Sigmoid colon (tissue), 7 donors: ENCODE measurements around the gene KIF6. TPM values are rescaled to one million over a fixed set of nuclear protein-coding genes. Genes with fewer than 3 reads are reported as not detected.
A peak's percentile ranks its signal among the peaks of the same experiment; 100 is the strongest.

Experiments
- DNase-seq: peaks from one replicate; pipeline ENCODE4 v3.0.0-alpha.2; 2019
- H3K27ac ChIP-seq, 4 donors: fragments of 200-600 bp; sonication (generic); one replicate each; pipeline ENCODE4 v1.5.1; 2016 to 2019; ENCODE audit warnings: mild to moderate bottlenecking in 1 of 4
- H3K27me3 ChIP-seq, 3 donors: fragments of 200-600 bp; sonication (generic); one replicate each; pipeline ENCODE4 v1.5.1; 2019; ENCODE audit warnings: mild to moderate bottlenecking in 1 of 3
- H3K36me3 ChIP-seq, 4 donors: fragments of 200-600 bp; sonication (generic); one replicate each; pipeline ENCODE4 v1.5.1; 2016 to 2019
- H3K4me1 ChIP-seq, 4 donors: fragments of 200-600 bp; sonication (generic); one replicate each; pipeline ENCODE4 v1.5.1; 2017 to 2019
- H3K4me3 ChIP-seq, 4 donors: fragments of 200-600 bp; sonication (generic); one replicate each; pipeline ENCODE4 v1.5.1; 2017 to 2019; ENCODE audit warnings: mild to moderate bottlenecking in 2 of 4, moderate library complexity in 1 of 4
- H3K9me3 ChIP-seq, 4 donors: fragments of 200-600 bp in 3 of 4; sonication (generic) in 3 of 4; one replicate each; pipeline versions ENCODE4 v1.5.1 to v1.6.1; 2013 to 2019
- CTCF ChIP-seq, 4 experiments: fragments of 450-650 bp in 3 of 4; fragments of 200-600 bp in 1 of 4; IDR thresholded peaks; one replicate each; pipeline ENCODE4 v1.5.1; 2016 to 2019; ENCODE audit warnings: antibody characterized with exemption in 4 of 4, mild to moderate bottlenecking in 3 of 4, moderate library complexity in 2 of 4
- EP300 ChIP-seq, 4 donors: sonication (generic); formaldehyde crosslinking; IDR thresholded peaks; one replicate each; pipeline ENCODE4 v1.6.1; 2017; ENCODE audit warnings: antibody characterized with exemption in 4 of 4
- POLR2A ChIP-seq, 2 donors: fragments of 450-650 bp; IDR thresholded peaks; one replicate each; pipeline ENCODE4 v1.6.1; 2016; ENCODE audit warnings: antibody characterized with exemption in 2 of 2, mild to moderate bottlenecking in 2 of 2, moderate library complexity in 2 of 2
- POLR2AphosphoS5 ChIP-seq, 4 donors: sonication (generic); formaldehyde crosslinking; IDR thresholded peaks; one replicate each; pipeline ENCODE4 v1.6.1; 2017; ENCODE audit warnings: antibody characterized with exemption in 4 of 4
- WGBS, 2 donors: extraction: QIAGEN DNeasy Blood & Tissue Kit; methylation state at CpG; one replicate each; pipeline ENCODE4 v1.1.7; 2013; 5-methylcytosine and 5-hydroxymethylcytosine counted together
- intact Hi-C: fragments of 100-400 bp; cut with DNase I; formaldehyde crosslinking; loops from one replicate; pipeline ENCODE4 v1.15.1; 2023
- polyA plus RNA-seq, 3 donors: library from polyadenylated mRNA; stranded (reverse); fragments of 200-250 nt; gene quantifications; one replicate each; pipeline ENCODE4 v1.2.3, GENCODE V29; 2013
- total RNA-seq, 4 donors: library from RNA; depleted of rRNA; stranded (reverse); fragments of >200 nt; gene quantifications; one replicate each; pipeline ENCODE4 v1.1.0, GENCODE V29; 2016
- donor health status: healthy with polysubstance abuse.
- donor health status: Bipolar disorder and iron deficiency.
- donor health status: healthy.

Gene KIF6
- total and polyA plus RNA-seq, 7 donors: under 0.01 to 0.99 (median 0.36) TPM; not detected in 2

GRCh38 chr6:39426073-39426456, 299.1 kb downstream of the KIF6 start:
- Histone ChIP-seq H3K4me1 (peaks cover 0 to 36% (median 27%) of the 10 kb centered on the region in 4 donors), H3K4me3 (no peak overlapping the region), H3K36me3 (no peaks in the 10 kb centered on the region), H3K9me3 (no peaks in the 10 kb centered on the region), H3K27ac (peak overlapping the region in 3 of 4 donors; percentile 21 to 58 (median 47)), H3K27me3 (no peaks in the 10 kb centered on the region)
- WGBS, 2 donors: 48 to 78% methylated on average over 2 of the region's 2 CpGs
- no peak for TF ChIP-seq CTCF (IDR thresholded peaks at IDR 0.05)
- no peak for TF ChIP-seq EP300 (IDR thresholded peaks at IDR 0.05)
- no peak for TF ChIP-seq POLR2A (IDR thresholded peaks at IDR 0.05)
- TF ChIP-seq POLR2AphosphoS5 (IDR thresholded peaks at IDR 0.05): peak in 2 of 4 donors; percentile 35 to 58
- DNase-seq: no peak
- intact Hi-C loops: no loop called here

GRCh38 chr6:39425346-39426072, 299.7 kb downstream of the KIF6 start:
- Histone ChIP-seq H3K9me3 (no peaks in the 10 kb centered on the region), H3K4me3 (no peak overlapping the region), H3K27me3 (no peaks in the 10 kb centered on the region), H3K36me3 (no peaks in the 10 kb centered on the region), H3K4me1 (peaks cover 0 to 36% (median 27%) of the 10 kb centered on the region in 4 donors), H3K27ac (peak overlapping the region in 3 of 4 donors; percentile 21 to 58 (median 47))
- TF ChIP-seq POLR2AphosphoS5 (IDR thresholded peaks at IDR 0.05) (no peak), EP300 (IDR thresholded peaks at IDR 0.05) (no peak), POLR2A (IDR thresholded peaks at IDR 0.05) (no peak), CTCF (IDR thresholded peaks at IDR 0.05) (no peak)
- intact Hi-C loops: no loop called here
- DNase-seq: no peak
- 37 to 58% methylated on average over 6 of the region's 6 CpGs for WGBS, 2 donors

GRCh38 chr6:39424831-39425230, 300.4 kb downstream of the KIF6 start:
- H3K4me1 ChIP-seq: peaks cover 0 to 37% (median 29%) of the 10 kb centered on the region in 4 donors
- H3K36me3 ChIP-seq: no peaks in the 10 kb centered on the region
- no peaks in the 10 kb centered on the region for H3K9me3 ChIP-seq
- DNase-seq: no peak
- intact Hi-C loops: no loop called here
- 87 to 93% methylated on average over 3 of the region's 3 CpGs for WGBS, 2 donors
- no peak overlapping the region for H3K4me3 ChIP-seq
- no peak overlapping the region for H3K27ac ChIP-seq
- TF ChIP-seq POLR2AphosphoS5 (IDR thresholded peaks at IDR 0.05) (no peak), POLR2A (IDR thresholded peaks at IDR 0.05) (no peak), CTCF (IDR thresholded peaks at IDR 0.05) (no peak), EP300 (IDR thresholded peaks at IDR 0.05) (no peak)
- no peaks in the 10 kb centered on the region for H3K27me3 ChIP-seq

GRCh38 chr6:39422238-39422637, 303.0 kb downstream of the KIF6 start:
- 53 to 58% methylated on average over 6 of the region's 6 CpGs for WGBS, 2 donors
- TF ChIP-seq POLR2A (IDR thresholded peaks at IDR 0.05) (no peak), POLR2AphosphoS5 (IDR thresholded peaks at IDR 0.05) (no peak), CTCF (IDR thresholded peaks at IDR 0.05) (no peak), EP300 (IDR thresholded peaks at IDR 0.05) (no peak)
- H3K27ac ChIP-seq: peak overlapping the region in 3 of 4 donors; percentile 18 to 77 (median 73)
- no peak for DNase-seq
- no peaks in the 10 kb centered on the region for H3K27me3 ChIP-seq
- no peaks in the 10 kb centered on the region for H3K9me3 ChIP-seq
- no peak overlapping the region for H3K4me3 ChIP-seq
- intact Hi-C loops: no loop called here
- no peaks in the 10 kb centered on the region for H3K36me3 ChIP-seq
- peaks cover 0 to 42% (median 31%) of the 10 kb centered on the region in 4 donors for H3K4me1 ChIP-seq
